Spleen (tissue), 7 donors: ENCODE data around the gene IGF1R.

ENCODE experiments used
- POLR2A ChIP-seq, 3 donors: fragments of 450-650 bp; IDR thresholded peaks; one replicate each; pipeline ENCODE4 v1.5.1; 2017; ENCODE audit warnings: antibody characterized with exemption in 3 of 3, mild to moderate bottlenecking in 1 of 3
- POLR2AphosphoS5 ChIP-seq, 3 donors: sonication (generic); formaldehyde crosslinking; IDR thresholded peaks; one replicate each; pipeline ENCODE4 v1.5.1; 2017; ENCODE audit warnings: antibody characterized with exemption in 3 of 3
- TF ChIP-seq, protein P1 (sequence below), 11 experiments: fragments of 200-600 bp in 7 of 11; fragments of 450-650 bp in 4 of 11; sonication (generic) in 4 of 11; IDR thresholded peaks in 8 of 11; conservative IDR thresholded peaks in 3 of 11; 1 replicate in 7 of 11; 2 replicates in 4 of 11; pipeline versions ENCODE4 v1.4.0 to v1.8.0; 2016 to 2021; ENCODE audit warnings: antibody characterized with exemption in 11 of 11, inconsistent platforms in 4 of 11, mild to moderate bottlenecking in 1 of 11
- donor health status: DM: no; HTN: no; CAD: no; lungs with moderate emphysema.
- donor health status: DM: no; HTN: no; CAD: no.
- donor health status: DM: no; HTN: no; CAD: no.

DNA sequence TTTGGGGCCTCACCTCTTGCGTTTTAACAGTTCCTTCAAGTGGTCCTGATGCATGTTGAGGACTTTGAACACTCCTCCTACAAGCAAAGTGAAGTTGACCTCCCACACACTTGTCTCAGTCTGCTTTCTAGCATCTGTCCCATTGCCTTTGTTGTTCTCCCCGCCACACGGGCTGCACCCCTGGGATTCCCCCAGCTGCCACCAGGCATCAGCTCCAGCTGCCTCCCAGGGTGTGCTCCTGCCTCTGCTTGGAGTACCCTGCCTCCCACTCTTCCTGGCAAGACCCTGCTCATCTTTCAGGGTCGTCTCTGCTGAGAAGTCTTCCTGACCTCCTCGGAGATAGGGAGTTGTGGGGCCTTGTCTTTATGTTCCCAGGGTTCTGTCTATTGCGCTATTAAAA, 52.2 kb downstream of the IGF1R start:
- TF ChIP-seq POLR2A (IDR thresholded peaks at IDR 0.05): no peak
- TF ChIP-seq, protein P1, sequence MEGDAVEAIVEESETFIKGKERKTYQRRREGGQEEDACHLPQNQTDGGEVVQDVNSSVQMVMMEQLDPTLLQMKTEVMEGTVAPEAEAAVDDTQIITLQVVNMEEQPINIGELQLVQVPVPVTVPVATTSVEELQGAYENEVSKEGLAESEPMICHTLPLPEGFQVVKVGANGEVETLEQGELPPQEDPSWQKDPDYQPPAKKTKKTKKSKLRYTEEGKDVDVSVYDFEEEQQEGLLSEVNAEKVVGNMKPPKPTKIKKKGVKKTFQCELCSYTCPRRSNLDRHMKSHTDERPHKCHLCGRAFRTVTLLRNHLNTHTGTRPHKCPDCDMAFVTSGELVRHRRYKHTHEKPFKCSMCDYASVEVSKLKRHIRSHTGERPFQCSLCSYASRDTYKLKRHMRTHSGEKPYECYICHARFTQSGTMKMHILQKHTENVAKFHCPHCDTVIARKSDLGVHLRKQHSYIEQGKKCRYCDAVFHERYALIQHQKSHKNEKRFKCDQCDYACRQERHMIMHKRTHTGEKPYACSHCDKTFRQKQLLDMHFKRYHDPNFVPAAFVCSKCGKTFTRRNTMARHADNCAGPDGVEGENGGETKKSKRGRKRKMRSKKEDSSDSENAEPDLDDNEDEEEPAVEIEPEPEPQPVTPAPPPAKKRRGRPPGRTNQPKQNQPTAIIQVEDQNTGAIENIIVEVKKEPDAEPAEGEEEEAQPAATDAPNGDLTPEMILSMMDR (IDR thresholded peaks at IDR 0.05 in 8 of 11, conservative IDR thresholded peaks at IDR 0.05 in 3 of 11): no peak
- no peak for TF ChIP-seq POLR2AphosphoS5 (IDR thresholded peaks at IDR 0.05)
